HG03095 (cell line): ENCODE data around the gene IRX3.
"Not testable (repeated sequence)": the region's sequence is repeated elsewhere in the genome, so short reads cannot be mapped to it uniquely, and the experiment has no call there.

Source experiments
- ATAC-seq: cut with Tn5 transposase; IDR thresholded peaks from one replicate; pipeline ENCODE4 v1.9.1; 2021; ENCODE audit warnings: moderate library complexity; ENCODE audit not compliant: unreplicated experiment

The IRX3 gene

DNA sequence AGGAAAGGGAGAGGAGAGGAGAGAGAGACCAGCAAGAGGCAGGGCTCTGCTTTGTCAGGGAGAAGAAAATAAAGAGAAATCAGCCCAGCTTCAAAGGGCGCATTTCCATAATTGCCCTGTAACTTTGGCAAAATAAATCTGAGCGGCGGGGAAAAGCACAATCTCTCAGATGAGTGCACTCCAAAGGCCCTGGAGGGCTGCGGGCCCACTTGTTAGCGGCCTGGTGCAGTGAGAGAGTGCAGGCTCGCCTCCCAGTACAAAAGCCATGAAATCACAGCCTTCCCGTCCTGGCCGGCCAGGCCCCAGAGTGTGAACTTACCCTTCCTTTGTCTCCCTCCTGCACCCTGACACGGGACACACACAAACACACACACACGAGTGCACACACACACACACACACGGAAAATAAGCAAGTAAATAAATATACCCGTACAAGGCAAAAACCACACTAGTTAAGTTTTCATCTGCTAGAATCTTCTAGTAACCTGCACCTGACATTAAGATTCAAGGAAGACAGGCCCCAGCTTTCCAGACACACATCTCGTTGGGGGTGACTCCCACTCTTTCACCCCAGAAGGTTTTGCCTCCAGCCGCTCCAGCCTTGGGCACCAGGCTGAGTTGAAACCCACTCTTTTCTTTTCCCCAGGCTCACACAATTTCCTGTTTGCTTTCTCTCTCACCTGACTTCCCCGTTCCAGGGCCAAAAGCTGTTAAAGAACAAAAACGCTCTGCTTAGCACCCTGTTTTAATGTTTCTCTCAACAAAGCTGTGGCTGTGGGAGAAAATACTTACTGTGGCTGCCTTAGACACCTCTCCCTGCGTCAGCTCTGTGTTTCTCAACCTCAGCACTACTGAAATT, 8.5 kb downstream of the IRX3 start:
- no peak for ATAC-seq

DNA sequence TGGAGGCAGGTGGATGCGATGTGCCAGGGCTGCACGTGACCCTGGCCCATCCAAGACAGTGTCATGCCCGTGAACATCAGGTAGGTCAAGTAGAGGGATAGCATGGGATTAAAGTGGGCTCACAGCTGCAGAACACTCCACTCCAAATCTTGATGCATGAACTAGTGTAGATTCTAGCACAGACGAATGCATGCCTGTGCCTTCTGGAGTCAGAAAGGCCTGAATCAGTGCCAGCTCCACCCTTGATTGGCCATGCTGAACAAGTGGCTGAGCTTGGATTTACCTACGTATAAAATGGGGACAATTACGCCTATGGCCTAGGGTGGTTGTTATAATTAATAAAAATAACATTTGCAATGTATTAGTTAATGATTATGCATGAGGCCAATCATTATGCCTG, 10.6 kb downstream of the IRX3 start:
- no peak for ATAC-seq

DNA sequence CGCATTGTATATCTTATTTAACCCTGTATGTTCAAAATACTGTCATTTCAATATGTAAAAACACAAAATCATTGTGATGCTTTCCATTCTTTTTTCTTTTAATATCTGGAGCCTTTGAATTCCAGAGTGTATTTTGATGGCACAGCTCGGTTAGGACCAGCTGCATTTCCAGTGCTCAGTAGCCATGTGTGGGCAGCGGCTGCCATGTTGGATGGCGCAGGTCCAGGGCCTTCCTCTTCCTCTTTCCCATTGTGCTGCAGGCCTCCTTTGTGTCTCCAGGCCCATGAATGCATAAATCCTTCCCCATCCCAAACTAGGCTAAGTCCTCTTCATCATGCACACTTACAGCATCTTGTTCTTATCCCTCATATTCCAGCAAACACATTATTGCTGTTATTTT, 13.0 kb downstream of the IRX3 start:
- ATAC-seq = no peak

DNA sequence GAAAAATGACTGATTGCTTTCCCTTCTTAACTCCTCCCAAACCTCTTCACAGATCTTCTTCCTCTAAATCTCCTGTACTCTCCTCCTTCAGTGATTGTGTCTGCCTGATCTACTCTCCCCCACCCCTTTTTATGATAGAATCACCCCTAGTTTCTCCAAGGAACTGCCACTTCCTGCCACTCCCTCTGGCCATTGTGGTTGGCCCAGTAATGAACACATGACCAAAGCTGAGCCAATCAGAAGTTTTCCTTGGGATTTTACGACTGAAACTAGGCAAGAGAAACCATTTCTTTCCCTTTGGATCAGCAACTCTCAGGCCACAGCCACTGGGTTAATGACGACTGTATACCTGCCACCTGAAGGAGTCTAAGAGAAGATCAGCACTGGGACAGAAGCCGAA, 15.9 kb downstream of the IRX3 start:
- no peak for ATAC-seq

DNA sequence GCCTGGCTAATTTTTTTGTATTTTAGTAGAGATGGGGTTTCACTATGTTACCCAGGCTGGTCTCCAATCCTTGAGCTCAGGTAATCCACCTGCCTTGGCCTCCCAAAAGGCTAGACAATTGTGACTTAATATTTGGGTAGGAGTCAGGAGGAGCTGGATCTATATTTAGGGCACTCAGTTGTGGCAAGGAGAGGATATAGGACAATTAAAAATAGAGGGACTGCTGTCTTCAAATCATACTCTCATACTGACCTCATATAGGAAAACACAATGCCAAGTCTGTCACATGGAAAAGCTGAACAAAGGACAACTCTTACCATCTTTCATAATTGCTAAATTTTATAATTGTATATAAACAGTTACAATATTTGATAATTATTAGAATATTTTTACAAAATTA, 17.1 kb downstream of the IRX3 start:
- ATAC-seq = no peak

DNA sequence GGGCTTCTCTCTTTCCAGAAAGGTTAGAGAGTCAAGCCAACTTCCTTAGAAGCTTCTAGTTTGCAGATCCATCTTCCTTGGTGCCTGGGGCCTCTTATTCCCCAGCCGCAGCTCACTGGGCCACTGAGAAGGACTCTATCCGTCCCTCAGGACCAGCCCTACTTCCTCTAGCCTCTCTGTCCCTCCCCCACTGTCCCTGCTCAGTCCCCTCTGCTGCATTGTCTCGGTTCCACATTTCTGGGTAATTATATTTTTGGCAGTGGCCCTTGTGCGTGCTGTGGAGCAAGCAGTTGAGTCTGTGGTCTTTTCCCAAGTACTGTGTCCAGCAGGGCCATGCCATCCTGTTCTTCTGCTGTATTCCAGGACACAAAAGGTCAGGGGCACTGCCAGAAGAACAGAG, 17.8 kb downstream of the IRX3 start:
- no peak for ATAC-seq

DNA sequence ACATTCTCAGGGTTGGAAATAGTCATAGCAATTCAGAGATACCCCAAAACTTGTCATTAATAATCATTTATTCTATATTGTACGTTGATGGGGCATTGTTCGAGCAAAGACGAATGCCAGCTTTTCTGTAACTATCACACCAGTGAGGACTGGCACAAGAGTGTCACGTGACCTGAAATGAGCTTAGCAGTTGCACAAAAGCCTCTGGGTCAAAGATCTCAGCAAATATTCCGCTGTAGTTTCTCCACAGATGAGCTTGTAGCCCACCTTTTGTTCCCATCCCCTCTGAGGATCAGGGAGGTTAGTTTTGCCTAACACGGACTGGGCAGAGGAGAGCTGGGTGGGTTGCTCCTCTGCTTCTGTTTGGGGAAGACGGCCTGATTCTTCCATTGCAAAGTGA, 18.2 kb downstream of the IRX3 start:
- no peak for ATAC-seq

DNA sequence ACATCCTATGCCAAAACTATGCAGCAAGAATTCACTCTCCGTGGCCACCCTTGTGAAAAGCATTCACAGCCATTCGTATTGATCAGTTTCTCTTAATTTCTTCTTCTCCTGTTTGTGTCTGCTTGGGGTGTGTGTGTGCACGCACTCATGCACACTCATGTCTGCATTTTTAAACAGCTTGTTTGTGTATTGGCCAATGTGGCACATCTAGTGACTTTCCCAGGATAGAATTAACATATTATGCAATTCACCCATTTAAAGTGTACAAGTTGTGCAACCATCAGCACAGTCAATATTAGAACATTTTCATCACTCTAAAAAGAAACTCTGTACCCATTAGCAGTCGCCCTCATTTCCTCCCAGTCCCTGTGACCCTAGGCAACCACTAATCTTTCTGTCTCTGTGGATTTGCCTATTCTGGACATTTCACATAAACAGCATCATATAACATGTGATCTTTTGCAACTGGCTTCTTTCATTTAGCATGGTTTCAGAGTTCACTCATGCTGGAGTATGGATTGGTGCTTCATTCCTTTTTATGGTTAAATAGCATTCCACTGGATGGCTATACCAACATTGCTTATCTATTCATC, 20.1 kb downstream of the IRX3 start:
- ATAC-seq = no peak

DNA sequence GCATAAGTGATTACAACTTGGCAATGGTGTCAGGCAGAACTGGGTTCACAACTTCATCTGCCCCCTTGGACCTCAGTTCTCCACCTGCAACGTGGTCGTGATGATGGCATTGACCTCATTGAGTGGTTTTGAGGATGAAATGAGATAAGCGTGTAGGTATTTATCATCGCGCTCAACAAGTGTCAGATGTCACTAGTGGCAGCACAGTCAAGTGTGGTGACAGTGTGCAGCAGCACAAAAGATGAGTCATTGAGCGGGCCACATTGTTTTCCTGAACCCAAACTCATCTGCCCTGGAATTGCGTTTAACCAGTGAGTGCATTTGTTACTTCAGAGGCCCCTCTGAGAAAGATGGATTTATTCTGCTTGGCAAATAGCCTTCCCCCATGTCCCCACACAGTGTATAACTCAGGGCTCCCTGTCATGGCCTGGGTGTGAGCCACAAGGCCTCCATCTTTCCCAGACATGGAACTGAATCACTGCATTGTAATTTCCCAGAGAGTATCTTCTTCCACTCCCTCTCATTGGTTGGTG, 20.9 kb downstream of the IRX3 start:
- ATAC-seq = no peak

DNA sequence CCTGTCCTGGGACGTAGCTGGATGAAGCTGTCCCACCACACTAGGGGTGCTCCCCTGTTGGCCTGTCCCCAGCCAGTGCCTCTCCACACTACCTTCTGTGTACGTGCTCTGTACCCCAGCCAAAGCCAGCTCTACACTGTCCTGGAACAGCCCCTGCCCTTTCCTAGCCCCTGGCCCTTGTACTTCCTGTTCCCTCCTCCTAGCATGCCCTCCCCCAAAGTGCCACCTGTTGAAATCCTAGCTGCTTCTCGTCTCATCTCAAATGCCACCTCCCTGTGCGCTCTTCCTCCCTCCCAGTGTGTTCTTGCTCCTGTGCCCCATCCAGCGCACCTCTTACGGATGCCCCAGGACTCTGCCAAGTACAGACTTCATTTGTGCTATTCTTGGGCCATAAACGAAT, 33.5 kb downstream of the IRX3 start:
- ATAC-seq = no peak

DNA sequence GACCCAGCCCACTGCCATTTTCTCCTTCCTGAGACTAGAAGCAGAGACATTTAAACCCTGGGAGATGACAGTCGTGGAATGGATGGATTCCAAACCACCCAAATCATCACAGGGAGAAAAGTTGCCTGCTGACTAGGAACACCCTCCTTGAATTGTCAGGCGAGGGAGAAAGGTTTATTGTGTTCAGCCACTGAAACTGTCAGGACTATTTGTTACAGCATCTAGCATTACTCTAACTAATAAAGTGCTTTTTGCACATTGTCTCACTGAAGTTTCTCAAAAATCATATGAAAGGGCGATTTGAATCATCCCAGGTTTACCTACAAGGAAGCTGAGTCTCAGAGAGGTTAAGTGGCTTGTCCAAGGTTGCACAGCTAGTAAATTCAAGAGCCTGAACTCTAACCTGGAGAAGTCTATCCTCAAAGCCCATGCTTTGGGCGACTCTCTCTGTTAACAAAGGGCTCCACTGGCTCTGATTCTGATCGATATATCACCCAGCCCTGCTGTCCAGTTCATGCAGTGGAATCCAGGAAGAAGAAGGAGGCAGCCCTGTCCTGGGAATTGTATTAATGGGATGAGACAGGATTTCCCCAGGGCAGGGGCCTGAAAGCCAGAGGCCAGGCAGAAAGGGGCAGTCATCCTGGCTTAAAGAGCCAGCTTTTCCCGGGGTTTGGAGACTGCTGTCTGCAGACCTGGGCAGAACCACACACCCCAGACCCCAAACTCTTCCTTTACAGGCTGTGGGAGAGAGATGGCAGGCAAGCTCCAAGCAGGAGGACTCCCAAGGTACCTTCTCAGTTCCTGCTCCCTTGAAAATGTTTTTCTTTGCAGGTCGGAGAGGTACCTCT, 37.5 kb downstream of the IRX3 start:
- ATAC-seq = no peak

DNA sequence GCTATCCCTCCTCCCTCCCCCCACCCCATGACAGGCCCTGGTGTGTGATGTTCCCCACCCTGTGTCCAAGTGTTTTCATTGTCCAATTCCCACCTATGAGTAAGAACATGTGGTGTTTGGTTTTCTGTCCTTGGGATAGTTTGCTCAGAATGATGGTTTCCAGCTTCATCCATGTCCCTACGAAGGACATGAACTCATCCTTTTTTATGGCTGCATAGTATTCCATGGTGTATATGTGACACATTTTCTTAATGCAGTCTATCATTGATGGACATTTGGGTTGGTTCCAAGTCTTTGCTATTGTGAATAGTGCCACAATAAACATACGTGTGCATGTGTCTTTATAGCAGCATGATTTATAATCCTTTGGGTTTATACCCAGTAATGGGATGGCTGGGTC, 38.9 kb downstream of the IRX3 start:
- not testable (repeated sequence) for ATAC-seq

DNA sequence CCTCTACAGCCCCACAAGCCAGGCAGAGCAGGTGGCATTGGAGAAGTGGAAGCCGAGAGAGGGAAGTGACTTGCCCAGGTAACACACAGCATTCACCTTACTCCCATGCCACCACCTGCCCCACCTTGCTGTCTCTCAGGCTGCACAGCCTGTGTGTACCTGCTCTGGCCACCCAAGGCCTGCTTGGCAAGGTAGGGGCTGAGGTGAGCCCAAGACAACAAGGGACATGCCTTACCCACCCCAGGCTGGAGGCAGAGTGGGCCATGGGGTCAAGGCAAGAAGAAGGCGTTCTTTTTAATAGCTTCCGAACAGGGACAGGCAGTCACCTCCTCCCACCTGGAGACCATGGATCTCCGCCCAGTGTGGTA, 40.1 kb downstream of the IRX3 start:
- ATAC-seq = no peak

DNA sequence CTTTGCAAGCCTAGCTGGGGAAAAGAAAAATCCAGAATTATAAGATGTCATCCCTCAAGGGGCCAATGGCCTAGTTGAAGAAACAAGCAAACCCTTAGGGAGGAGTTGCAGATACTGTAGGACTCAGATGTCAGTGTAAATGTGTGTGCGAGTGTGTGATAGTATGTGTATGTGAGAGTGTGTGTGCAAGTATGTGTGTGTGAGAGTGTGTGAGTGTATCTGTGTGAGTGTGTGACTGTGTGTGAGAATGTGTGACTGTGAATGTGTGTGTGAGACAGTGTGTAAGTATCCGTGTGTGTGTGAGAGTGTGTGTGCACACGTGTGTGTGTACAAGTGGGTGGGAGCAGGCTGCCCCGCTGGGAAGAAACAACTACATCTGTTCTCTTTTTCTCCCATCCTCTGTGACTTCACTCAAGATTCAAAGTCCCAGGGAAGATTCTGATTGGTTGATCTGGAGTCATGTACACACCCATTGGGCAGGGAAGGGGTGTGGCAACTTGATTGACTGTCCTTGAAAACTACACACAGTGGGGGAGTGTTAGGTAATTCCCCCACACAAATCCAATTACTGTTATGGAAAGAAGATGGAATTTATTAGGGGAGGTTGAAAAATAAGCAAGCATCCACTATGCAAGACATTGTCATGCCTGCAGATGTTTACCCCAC, 40.7 kb downstream of the IRX3 start:
- ATAC-seq = no peak

DNA sequence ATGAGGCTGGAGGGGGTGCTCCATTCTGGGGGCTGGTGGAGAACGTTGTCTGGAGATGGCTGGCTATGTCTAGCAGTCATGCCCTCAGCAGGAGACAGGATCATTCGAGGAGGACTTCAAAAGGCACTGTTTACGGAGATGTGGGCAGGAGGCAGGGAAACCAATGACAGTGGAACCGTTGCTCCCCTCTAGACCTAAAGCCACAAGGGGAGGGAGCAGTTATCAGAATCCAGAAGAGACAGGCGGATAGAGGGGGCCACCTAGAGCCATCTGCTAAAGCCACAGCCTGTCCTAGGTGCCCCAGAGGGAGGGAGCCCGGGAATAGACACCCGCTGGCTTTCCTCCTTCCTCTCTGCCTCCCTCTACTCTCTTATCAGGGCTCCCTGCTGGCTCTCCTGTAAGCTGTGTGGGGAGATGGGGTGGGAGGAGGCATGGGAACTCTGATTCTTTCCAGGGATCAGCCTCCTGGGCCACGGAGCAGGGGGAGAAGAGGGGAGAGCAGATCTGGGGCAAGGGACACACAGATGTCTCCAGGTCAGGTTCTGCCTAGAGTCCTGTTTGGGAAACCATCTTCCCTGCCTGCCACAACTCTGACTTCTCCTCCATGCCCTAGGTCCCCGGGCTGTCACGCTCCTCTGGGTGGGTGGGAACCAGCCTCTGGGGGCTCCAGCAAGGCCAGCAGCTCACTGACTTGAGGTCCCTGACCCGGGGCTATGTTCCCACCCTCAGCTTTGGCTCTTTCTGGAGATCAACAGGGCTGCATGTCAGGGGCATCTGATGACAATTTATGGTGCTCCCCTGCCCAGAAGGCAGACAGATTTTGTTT, 42.3 kb downstream of the IRX3 start:
- ATAC-seq = no peak

DNA sequence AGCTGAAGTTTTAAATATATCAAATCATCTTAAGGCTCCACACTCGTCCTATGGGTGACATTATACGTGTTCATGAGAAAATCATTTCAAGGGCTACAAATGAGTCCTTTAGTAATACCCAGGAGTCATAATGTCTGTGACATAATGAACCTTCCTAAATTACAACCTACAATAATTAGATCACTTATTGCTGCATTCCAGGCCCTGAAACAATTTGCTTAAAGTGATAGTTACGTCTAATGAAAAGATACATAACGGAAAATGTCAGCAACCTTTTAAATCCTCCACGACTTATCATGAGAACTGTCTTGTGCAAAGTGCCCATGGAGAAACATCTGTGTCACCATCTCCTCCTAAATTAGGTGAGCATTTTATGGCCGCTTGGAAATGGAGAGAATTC, 43.4 kb downstream of the IRX3 start:
- no peak for ATAC-seq

DNA sequence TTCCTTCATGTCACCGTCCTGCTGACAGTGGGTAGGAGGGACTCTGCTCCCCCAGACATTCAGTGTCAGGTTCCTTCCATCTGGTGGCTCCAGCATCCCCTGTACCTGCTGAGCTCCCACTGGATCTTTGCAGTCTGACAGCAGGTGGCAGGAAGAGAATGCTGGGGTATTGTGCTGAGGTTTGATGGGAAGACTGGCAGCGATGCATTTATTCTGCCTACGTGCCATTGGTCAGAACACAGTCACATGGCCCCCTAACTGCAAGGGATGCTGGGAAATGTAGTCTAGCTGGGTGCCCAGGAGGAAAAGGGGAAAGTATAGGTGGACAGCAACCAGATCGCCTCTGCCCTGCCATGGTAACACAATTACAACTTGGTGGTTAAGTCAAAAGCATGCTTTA, 44.4 kb downstream of the IRX3 start:
- no peak for ATAC-seq

DNA sequence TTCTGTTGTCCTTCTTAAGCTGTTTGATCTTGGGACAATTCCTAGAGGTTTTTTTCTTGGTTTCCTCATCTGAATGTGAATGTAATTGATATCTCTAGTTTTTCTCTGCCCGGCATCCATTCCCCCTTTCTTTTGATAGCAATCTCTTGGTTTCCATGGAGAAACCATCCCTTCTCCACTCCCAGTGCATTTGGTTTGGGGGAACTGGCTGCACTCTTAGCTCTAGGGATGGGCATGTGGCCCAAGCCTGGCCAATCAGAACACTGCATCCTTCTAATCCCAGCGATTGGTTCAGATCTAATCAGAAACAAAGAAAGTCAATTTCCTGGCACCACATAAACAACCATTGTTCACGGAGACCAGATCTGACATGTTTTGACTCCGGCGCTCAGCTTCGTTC, 45.1 kb downstream of the IRX3 start:
- ATAC-seq = no peak

DNA sequence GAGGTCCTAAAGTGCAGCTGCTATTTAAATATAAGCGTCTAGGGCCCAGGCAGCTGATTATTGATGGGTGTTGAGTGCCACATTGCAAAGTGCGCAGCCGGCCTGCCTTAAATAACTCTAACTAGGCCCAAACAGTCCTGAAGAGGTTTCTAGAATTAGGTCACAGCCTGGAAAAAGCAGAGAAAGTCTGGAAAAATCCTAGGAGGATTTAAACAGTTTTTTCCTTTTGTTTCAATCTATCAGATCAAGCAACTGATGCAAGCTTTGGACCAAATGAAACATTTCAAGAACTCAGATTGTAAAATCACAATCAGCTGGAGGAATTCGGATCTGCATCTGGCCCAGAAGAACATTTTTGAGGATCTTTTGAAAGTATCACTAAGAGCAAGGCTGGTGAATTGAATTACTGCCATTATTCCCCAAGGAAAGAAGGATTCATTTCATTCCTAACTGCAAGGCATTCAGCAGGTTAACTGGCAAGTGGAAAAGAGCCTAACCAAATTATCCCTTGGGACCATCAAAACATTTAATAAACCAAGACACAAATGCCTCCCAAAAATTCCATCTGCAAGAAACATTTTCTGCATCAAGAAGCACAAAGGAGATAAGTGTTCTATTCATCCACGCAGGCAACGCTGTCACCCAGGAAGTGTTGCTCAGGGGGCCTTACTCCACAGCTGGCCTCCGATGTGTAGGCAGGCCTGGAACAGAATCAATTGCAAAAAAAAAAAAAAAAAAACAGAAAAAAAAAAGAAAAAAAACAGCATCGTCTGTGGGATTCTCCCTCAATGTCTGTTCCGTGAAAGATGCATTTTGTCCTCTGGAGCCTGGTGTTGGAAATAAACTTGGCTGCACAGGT, 46.1 kb downstream of the IRX3 start:
- ATAC-seq = no peak
